ENCODE measurements around the gene LYPD3.

LYPD3 gene

GRCh38 chr19:43483281-43483680 lies 17.9 kb upstream of the LYPD3 start:
- DNase-seq = no peak

GRCh38 chr19:43482193-43482592 lies 16.8 kb upstream of the LYPD3 start:
- no peak for DNase-seq

- no peak for DNase-seq
Observed at GRCh38 chr19:43481701-43482100, 16.3 kb upstream of the LYPD3 start.

- DNase-seq = no peak
Observed at GRCh38 chr19:43480574-43480973, 15.2 kb upstream of the LYPD3 start.

GRCh38 chr19:43479961-43480561 lies 14.7 kb upstream of the LYPD3 start:
- DNase-seq = no peak

- DNase-seq = no peak
Observed at GRCh38 chr19:43479226-43479625, 13.8 kb upstream of the LYPD3 start.

- no peak for DNase-seq
Observed at GRCh38 chr19:43478323-43478722, 12.9 kb upstream of the LYPD3 start.

GRCh38 chr19:43476606-43477005 lies 11.2 kb upstream of the LYPD3 start:
- DNase-seq = no peak

GRCh38 chr19:43474986-43475705 lies 9.7 kb upstream of the LYPD3 start:
- peak; percentile 71 for DNase-seq

- DNase-seq = no peak
Observed at GRCh38 chr19:43474487-43474886, 9.1 kb upstream of the LYPD3 start.

GRCh38 chr19:43471091-43471490 lies 5.7 kb upstream of the LYPD3 start:
- no peak for DNase-seq

- DNase-seq = no peak
Observed at GRCh38 chr19:43470288-43470687, 4.9 kb upstream of the LYPD3 start.

- DNase-seq = no peak
Observed at GRCh38 chr19:43469160-43469480, 3.7 kb upstream of the LYPD3 start.

GRCh38 chr19:43468354-43469159 lies 3.1 kb upstream of the LYPD3 start:
- no peak for DNase-seq

GRCh38 chr19:43467730-43468129 lies 2.3 kb upstream of the LYPD3 start:
- no peak for DNase-seq

GRCh38 chr19:43467276-43467675 lies 1.9 kb upstream of the LYPD3 start:
- DNase-seq = no peak

- DNase-seq = no peak
Observed at GRCh38 chr19:43466793-43467192, 1.4 kb upstream of the LYPD3 start.

- DNase-seq = peak; percentile 49
Observed at GRCh38 chr19:43464134-43464775, 1.2 kb downstream of the LYPD3 start.

GRCh38 chr19:43463381-43464133 lies 1.9 kb downstream of the LYPD3 start:
- DNase-seq = peak; percentile 97

- no peak for DNase-seq
Observed at GRCh38 chr19:43462785-43463380, 2.5 kb downstream of the LYPD3 start.

GRCh38 chr19:43462383-43462782 lies 3.0 kb downstream of the LYPD3 start:
- no peak for DNase-seq

GRCh38 chr19:43461303-43461702 lies 4.1 kb downstream of the LYPD3 start:
- no peak for DNase-seq

Measured in activated gamma-delta T cell (primary cell).